NCI-H128 (cell line): ENCODE results near the gene EPHA4.
"Not testable (repeated sequence)": the region's sequence is repeated elsewhere in the genome, so short reads cannot be mapped to it uniquely, and the experiment has no call there.

Source experiments
- DNase-seq: peaks from one replicate; lab custom pipeline; 2025; ENCODE audit not compliant: unreplicated experiment; lab: John Stamatoyannopoulos, UW

Gene EPHA4

DNA sequence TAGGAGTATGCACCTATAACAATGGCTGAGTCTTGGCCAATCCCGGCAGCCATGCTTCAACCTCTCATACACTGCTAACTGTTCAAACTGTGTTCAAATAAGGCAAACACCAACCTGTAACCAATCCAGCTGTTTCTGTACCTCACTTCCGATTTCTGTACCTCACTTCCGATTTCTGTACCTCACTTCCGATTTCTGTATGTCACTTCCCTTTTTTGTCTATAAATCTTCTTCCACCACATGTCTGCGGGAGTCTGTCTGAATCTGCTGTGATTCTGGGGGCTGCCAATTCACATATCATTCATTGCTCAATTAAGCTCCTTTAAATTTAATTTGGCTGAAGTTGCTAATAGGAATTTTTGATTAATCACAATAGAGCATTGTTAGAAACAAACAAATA lies 60.8 kb downstream of the EPHA4 start:
- DNase-seq, result not testable (repeated sequence)

DNA sequence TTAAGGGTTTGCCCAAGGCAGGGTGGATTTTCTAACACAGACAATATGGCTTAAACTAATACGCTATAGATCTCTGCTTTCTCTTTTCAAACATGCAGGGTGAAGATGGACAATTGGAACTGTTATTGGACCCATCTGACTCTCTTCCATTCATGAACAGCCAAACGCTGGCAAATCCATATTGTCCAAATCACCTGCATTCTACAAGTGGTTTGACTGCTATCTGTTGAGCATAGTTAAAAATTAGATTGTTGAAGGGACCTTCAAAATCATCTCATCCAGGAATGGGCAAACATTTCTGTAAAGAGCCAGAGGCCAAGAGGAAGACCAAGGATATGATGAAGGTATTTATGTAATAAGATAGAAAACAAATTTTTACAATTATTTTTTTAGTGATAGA lies 65.6 kb downstream of the EPHA4 start:
- DNase-seq, result no peak

GRCh38 chr2:221505605-221506004 lies 66.5 kb downstream of the EPHA4 start:
- no peak for DNase-seq

DNA sequence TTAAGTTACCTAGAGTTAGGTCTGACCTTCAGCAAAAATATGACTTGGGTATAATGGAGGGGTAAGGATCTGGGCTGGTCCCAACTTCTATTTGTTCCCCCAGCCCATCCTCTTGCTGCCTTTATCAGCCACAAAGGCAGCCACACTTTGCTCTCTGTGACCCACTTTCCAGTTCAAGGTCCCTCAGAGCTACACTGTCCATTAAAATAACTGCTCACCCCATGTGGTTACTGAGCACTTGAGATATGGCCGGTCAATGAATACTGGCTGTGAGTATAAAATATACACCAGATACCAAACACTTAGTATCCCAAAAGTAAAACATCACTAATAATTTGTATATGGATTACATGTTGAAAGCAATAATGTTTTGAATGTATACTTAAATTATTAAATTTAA lies 67.2 kb downstream of the EPHA4 start:
- DNase-seq, result no peak

GRCh38 chr2:221503965-221504364 lies 68.1 kb downstream of the EPHA4 start:
- DNase-seq, result no peak

DNA sequence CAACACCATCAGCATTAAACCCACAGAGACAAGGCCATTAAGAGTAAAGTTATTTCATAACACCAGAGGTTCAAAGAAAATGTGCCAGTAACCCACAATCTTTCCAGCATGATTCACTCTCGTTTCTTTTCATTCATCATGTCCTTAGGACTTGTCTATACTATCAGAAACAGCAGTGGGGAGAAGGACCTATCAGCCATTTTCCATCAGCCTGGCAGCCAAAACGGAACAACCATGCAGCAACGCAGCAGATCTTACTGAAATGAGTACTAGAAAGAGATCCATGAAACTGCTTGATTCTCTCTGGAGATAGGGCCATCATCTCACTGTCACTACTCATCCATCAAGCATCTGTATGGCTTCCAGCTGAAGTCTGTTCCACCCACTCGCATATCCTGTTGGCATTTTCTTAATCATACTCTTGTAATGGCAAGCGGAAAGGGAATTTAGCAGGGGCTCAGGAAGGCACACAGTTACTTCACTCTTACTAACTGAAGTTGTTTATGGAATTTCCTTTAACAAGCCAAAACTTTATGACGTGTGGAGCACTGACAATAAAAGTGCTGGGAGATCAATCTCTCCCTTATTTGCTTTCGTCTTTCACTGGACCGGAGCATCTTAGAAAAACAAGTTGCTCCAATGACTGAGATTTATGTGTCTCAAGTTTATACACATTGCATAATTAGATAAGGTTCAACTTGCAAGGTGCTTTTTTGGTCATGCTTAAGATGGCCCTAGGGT lies 69.7 kb downstream of the EPHA4 start:
- no peak for DNase-seq

DNA sequence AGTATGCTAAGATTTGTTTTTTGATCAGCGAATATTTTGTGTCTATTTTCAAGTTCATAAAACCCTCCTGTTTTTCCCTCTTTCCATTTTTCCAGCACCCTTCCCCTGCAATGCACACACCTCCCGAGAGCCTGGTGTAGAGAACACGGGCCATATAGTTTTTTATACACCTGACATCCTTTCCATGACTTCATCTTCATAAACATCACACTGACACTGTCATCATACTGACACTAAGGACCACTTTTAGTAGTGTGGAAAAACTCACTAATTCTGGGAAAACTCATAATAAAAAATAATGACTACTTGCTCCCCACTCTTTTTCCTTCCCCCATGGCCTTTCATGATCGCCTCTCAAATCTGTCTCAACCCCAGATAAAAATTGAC lies 70.2 kb downstream of the EPHA4 start:
- DNase-seq, result no peak

DNA sequence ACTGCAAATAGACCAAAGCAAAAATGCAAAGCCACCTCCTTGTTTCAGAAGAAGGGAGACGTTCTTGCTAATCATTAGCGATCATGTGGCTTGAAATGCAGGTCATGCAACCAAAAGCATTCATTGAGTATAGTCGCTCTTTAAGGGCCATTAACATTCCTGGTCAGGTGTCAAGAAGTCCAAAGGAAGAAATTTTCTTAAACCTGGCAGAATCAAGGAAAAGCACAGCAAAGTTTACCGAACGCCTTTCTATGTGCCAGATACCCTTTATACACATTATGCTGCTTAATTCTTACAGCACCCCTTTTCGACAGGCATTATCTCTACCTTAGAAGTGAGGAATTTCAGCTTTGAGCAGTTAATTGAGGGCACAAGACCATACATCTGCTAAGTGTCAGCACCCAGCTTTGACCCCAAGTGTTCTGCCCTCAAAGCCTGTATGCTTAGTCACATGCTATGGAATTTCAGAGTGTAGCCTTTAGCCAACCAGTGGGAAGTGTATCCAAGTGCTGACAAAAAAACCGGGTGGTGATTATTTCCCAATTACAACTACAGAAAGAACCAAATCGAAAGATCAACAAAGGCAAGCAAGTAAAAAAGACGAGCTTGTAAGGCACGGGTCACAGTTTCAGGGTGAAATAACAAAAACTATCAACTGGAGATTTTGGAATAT lies 70.8 kb downstream of the EPHA4 start:
- no peak for DNase-seq

DNA sequence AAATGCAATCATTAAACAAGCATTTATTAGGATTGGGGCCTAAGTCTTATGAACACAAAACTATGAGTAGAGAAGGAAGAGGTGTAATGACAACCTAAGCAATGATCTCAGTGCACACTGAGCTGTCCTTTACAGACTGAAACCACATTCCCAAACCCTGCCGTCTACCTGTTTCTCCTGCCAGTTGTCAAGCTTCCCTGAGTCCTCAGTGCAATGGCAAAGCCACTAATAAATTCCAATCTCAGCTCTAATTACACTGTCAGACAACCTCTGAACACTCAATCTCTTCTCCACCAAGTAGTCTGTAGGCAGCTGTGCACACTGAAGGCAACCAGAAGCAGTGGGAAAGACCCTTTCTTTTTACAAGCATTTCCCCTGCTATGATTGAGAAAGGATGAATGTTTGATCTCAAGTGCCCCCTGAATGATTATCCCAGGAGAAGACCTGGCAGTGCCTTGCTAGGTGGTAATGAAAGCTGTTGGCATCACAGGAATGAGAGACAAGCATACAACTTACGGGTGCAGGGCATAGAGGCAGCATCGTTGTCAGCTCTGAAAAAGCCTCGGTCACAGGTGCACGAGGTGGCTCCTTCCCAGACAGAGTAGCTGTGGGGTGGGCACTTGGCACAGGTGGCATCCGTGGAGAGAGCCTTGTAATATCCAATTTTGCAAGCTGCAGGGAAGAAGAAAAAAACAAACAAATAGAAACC lies 71.4 kb downstream of the EPHA4 start:
- DNase-seq, result no peak

DNA sequence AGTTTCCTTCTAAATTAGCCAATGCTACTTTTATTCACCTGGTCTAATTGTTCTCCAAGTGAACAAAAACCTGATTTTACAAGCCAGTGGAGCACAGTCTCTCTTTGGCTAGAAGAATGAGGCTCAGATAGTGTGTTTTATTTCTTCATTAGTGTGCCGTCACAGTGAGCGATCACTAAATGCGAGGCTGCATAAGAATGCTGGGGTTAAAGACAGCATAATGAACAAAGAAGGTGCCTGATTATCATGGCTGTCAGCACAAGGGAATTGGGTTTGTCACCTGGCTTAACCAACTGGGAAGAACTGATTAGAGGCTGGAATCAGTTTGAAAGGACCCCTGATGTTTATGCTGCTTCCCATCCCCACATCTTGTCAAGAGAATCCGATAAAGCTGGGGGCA lies 76.4 kb downstream of the EPHA4 start:
- DNase-seq, result no peak

GRCh38 chr2:221494556-221494955 lies 77.5 kb downstream of the EPHA4 start:
- no peak for DNase-seq

DNA sequence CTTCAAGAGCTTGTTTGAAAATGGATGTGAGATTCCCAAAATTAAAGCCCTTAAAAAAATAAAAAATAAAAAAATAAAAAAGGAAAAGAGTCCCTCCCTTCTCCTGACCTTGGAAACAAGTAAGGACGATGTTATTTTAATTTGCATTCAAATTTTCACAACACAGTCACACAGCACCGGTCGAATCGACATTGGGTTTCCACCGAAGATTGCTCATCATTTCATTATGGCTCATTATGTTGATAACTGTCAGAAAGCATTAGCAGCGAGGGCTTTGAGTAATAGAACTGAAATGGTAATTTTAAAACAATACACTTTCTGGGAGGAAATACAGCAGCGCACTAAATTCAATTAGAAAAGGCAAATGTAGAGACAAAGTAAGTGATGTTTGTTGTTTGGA lies 78.7 kb downstream of the EPHA4 start:
- no peak for DNase-seq

DNA sequence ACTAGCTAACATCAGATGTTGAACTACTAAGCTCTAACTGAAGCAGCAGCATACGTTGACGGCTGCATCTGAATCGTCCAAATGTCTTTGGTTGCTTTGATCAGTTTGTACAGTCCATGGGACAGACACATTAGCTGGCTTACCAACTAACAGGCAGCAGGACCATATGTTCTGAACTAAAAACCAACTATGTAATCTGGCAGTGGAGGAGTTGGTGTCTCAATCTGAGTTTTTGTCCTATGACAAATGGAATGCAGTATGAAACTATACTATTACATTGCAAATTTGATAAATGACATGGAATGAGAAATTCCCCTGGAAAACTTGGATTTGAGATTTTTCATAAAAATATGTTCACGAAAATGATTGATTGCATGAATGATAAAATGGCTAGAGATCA lies 79.5 kb downstream of the EPHA4 start:
- DNase-seq, result no peak

GRCh38 chr2:221490506-221491060 lies 81.5 kb downstream of the EPHA4 start:
- DNase-seq, result no peak

DNA sequence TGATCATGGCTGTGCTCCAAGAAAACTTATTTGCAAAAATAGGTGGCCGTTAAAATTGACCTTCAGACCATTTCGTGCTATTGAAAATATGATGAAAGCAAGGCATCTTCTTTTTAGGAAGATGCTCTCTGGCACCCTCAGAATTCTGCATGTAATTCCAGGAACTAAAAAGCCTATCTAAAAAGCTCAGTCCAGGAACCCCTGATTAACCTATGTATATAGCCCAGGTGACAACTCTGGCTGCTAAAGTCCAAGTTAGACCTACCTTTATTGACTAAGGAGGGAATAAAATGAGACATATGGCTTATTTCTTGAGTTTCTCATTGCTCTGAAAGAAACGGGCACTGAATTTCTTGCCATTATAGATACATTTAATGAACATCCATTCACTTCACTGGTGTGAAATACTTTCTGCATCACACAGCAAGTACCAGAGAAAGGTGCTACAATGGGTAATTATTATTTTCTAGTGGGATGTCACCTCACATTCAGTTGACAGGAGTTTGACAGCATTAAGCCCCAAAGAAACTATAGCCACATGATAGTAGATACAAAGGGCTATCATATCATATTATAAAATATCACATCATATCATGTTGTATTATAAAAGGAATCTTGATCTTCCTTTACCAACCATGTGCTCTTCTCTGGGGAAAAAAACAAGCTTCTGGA lies 83.8 kb downstream of the EPHA4 start:
- DNase-seq, result no peak

- DNase-seq, result no peak
Observed at GRCh38 chr2:221486106-221486505, 86.0 kb downstream of the EPHA4 start.

- DNase-seq, result no peak
Observed at GRCh38 chr2:221485503-221485870, 86.6 kb downstream of the EPHA4 start.

DNA sequence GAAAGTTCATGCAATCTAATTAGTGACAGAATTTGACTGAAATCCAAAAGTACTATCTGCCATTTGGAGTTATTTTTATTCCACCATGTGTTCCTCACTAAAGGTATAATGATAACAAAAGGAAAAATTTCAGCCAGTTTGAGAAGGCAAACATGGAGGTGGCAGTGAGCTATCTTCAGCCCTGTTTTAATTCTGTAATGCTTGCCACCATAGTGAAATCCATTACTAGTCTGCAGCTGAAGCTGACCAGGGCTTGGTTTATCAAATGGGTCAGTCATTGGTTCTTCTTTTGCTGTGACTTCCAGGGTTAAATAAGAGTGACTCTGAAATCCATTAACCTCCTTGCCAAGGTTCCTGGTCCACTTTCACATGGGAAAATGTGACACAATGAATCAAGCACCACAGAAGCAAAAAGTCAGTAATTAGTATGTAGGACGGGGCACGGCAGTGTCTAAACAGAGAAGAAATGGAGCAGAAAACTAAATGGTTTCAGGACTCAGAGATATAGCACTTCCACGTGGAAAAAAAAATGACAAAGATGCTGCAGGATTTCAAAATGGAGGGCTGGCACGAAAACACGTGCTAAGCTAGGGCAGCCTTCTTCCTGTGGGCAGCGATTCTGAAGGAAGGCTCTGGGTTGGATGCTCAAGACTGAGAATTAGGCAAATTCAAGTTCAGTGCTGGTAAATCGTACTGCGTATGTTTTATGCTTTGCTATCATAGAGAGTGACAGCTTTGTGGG lies 87.2 kb downstream of the EPHA4 start:
- DNase-seq, result no peak

- DNase-seq, result no peak
Observed at GRCh38 chr2:221482666-221483455, 89.2 kb downstream of the EPHA4 start.

DNA sequence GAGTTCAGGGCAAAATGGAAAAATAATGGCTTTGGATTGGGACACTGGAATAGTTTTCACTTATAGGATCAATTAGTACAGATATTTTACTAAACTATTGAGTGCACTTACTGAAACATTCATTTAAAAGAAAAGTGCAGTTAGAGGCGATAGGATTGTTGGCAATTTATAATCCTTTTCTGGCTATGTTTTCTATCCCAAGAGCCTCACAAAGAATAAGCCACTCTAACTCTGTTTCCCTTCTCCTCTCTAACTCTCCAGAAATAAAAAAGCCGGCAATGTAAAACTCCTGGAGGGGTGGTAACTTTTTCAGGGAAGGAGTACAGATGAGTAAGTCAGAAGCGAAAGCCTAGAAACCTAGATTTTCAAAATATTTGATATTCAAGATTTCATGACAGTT lies 91.3 kb downstream of the EPHA4 start:
- no peak for DNase-seq
